GM18519 (cell line): ENCODE results near the gene PMCH.
"Not testable (repeated sequence)": the region's sequence is repeated elsewhere in the genome, so short reads cannot be mapped to it uniquely, and the experiment has no call there.

ENCODE experiments used
- ATAC-seq: cut with Tn5 transposase; IDR thresholded peaks from one replicate; pipeline ENCODE4 v1.9.1; 2021; ENCODE audit warnings: mild to moderate bottlenecking, moderate library complexity; ENCODE audit not compliant: unreplicated experiment, low FRiP score

Gene PMCH

GRCh38 chr12:102197789-102198188, at the start of gene PMCH:
PMCH (minus strand) TSS chr12:102197833; CDS start chr12:102197770, 63 bp downstream.
- ATAC-seq, result peak; percentile 79

DNA sequence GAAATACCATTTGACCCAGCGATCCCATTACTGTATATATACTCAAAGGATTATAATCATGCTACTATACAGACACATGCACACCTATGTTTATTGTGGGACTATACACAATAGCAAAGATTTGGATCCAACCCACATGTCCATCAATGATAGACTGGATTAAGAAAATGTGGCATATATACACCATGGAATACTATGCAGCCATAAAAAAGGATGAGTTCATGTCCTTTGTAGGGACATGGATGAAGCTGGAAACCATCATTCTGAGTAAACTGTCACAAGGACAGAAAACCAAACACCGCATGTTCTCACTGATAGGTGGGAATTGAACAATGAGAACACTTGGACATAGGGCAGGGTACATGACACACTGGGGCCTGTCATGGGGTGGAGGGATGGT, 43.2 kb upstream of the PMCH start:
- ATAC-seq, result not testable (repeated sequence)

DNA sequence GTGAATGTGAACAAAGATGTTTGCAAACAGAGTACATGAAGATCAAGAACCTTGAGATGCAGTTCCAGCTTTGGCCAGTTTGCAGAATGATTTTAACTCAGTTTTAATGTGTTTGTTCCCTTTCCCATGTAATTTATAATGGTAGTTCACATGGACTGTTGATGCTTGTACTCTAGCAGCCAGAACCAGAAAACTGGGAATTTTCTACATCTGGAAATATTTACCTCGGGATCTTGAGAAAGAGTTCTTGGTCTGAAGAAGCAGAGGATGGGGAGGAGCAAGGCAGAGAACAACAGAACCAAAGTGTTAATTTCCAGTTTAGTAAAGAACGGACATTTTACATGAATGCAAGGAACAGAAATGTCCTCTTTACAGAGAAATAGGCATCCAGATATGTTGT, 37.0 kb upstream of the PMCH start:
- no peak for ATAC-seq

- ATAC-seq, result no peak
Observed at GRCh38 chr12:102232446-102232845, 34.8 kb upstream of the PMCH start.

- ATAC-seq, result no peak
Observed at GRCh38 chr12:102232036-102232435, 34.4 kb upstream of the PMCH start.

- ATAC-seq, result no peak
Observed at GRCh38 chr12:102227954-102228353, 30.3 kb upstream of the PMCH start.

DNA sequence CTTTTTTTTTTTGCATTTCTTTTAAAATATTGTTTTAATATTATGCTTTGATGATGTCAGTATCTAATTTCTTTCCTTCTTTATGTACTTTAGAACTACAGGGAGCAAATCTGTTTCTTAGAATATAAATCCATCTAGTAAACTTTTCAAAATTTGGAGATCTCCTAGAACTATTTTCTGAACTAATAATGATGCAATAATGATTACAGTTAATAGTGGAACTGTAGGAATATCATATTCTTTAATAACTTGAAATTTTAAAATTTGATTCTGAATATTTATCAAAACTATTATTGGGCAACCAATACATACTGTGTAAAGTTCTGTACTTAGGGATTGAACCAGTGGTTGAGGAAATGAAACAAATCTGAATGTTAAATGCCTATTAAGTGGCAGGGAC, 23.1 kb upstream of the PMCH start:
- ATAC-seq, result no peak

DNA sequence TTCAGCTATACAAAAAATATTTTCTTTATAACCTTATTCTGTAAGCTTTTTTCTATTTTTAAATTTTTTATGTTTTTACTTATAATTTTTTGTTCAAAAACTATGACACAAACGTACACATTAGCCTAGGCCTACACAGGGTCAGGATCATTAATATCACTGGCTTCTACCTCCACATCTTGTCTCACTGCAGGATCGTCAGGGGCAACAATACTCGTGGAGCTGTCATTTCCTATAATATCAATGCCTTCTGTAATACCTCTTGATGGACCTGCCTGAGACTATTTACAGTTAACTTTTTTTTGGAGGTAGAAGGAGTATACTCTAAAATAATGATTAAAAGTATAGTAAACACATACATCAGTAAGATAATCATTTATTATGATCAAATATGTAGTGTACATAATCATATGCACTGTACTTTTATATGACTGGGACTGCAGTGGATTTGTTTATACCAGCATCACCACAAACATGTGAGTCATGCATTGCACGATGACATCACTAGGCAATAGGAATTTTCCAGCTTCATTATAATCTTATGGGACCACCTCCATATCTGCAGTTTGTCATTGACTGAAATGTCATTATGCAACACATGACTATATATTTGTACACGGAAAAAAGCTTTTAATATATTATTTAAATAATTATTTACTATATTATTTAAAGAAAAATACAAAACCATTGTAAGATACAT, 18.5 kb upstream of the PMCH start:
- ATAC-seq, result no peak

DNA sequence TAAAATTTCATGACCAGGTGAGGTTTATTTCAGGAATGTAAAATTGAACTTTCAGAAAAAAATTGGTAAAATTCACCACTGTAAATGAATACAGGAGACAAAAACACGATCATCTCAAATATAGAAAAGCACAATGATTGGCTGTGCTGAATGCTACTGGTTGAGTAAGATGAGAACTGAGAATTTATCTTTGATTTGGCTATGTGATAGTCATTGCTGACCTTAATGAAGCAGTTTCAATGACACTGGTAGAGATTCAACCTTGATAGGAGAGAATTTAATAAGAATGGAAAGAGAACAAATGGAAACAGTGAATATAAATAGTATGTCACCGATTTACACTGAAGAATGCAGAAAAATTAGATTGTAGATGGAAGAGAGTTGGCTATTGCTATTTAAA, 6.4 kb upstream of the PMCH start:
- no peak for ATAC-seq

GRCh38 chr12:102202556-102202955, 4.9 kb upstream of the PMCH start:
- ATAC-seq, result no peak

GRCh38 chr12:102201436-102202061, 3.9 kb upstream of the PMCH start:
- ATAC-seq, result no peak

- no peak for ATAC-seq
Observed at GRCh38 chr12:102195826-102196225, 1.8 kb downstream of the PMCH start.

DNA sequence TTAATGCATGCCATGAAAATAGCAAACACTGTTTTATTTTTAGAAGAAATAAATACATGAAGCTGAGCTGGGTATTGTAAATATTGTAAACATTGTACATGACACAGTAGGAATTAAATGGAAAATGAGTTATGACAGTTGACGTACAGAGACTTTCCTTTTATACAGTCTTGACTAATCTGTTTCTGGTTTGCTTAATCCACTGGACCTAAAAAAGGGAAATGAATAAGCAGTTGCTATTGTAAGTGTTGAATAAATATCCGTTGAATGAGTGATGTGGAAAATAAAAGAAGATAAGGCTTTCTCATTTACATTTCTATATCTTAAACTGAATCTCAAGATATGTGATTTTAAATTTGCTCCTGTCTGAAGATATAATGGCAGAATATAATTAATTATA, 15.0 kb downstream of the PMCH start:
- ATAC-seq, result no peak

GRCh38 chr12:102174761-102175160, 22.9 kb downstream of the PMCH start:
- ATAC-seq, result no peak

DNA sequence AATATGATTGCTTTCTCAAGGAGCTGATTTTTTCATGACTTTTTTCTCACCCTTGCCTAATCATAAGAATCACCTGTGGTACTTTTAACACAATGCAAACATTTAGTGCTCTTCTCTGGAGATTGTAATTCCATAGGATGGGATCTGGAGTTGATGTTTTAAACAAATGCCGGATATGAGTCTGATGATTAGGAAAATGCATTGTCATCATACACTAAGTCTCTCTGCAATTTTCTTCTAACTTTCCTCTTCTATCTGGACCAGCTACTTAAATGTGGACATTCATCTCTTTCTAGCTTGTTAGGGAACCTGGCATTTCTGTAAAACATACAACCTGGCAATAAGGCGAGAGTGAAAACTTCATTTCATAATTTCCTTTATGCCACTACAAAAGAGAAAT, 23.5 kb downstream of the PMCH start:
- no peak for ATAC-seq

- ATAC-seq, result no peak
Observed at GRCh38 chr12:102172436-102172835, 25.2 kb downstream of the PMCH start.

DNA sequence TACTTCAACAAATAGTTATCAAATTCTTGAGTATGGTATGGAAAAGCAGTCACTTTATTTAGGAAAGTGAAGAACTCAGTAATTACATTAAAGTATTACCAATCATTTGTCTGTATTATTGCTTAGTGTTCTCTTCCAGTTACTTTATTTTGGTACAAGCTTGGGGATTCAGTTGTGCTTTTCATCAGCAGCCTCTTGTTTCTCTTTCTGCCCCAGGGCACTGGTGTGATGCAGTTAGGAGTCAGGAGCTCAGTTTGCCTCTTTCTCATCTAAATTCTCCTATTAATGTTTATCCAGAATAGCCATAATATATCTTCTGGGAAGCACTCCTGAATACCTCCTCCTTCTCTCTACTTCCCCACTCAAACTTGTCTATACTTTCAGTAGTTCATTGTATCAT, 25.7 kb downstream of the PMCH start:
- ATAC-seq, result no peak

DNA sequence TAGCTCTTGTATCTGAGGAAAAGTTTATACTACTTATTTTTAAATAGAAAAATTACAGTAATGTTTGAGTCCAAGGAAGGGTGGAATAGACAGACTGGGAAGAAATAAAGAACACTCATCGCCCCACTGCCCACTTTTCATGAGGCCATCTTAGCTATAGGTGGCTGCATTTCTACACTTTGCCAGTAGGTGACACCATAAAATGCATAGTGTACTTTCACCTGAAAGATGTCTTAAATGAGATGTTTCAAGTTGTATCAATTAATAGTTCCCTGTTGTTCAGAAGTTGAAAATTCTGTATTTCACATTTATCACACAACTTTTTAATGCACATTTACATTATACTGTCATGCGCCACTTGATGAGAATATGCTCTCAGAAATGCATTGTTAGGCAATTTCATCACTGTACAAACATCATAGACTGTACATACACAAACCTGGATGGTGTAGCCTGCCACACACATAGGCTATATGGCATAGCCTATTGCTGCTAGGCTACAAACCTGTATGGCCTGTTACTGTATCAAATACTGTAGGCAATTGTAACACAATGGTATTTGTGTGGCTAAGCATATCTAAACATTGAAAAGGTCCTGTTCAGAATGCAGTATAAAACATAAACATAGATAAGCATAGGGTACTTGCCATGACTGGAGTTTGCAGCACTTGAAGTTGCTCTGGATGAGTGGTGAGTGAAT, 27.6 kb downstream of the PMCH start:
- ATAC-seq, result no peak

DNA sequence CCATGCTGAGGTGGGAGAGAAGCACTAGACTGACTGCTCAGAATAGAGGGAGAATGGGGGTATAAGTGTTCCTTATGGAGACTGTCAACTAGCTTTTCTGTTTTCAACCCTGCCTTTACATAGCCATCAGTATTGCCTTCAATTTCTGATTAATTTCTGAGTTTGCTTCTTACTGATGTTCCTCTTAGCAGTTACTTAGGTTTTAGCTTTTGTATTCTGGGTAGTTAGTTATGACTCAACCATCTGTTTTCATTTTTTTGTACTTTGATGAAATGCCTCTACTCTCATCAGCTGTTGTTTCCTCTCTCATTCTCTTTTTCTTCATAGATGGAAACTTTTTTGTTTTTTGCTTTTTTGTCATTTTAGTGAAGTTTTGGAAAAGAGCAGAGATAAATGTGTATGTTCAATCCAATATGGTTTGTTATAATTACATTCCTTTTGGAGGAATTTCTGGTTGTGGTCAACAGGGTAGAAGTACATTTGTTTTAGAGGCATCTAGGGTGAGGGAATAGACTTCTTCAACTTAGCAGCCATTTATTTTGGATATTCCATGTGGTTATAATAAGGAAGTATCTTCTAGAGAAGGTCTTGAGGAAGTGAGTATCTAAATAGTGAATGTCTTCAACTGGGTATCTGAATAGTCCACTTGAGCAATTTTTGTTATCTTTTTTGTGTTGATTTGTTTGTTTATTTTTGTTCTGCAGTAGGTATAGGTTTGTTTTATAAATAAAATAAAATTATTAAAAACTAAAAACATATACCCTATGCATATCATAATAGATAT, 29.6 kb downstream of the PMCH start:
- ATAC-seq, result peak; percentile 47

- ATAC-seq, result no peak
Observed at GRCh38 chr12:102163383-102163782, 34.2 kb downstream of the PMCH start.

GRCh38 chr12:102155206-102155605, 42.4 kb downstream of the PMCH start:
- not testable (repeated sequence) for ATAC-seq
